IMR-90 (cell line): ENCODE results near the gene ADARB2. TPM values are rescaled to one million over a fixed set of nuclear protein-coding genes. Genes with fewer than 3 reads are reported as not detected.

Experiments used
- ATAC-seq: fragments of 200-7000 bp; cut with Tn5 transposase; 2 replicates; pipeline ENCODE4 v1.9.1; 2020; ENCODE audit warnings: low read depth, mild to moderate bottlenecking, moderate library complexity
- BruUV-seq: library from RNA; stranded (reverse); fragments of 400-500 nt; replicated peaks from 2 replicates; lab custom pipeline; 2021; lab: Mats Ljungman, UMichigan
- CTCF ChIA-PET: fragments of 300-600 bp; formaldehyde crosslinking; extraction: SDS; loops from one replicate; lab custom pipeline; 2021; ENCODE audit warnings: antibody characterized with exemption; lab: Yijun Ruan, JAX
- POLR2A ChIA-PET: fragments of 300-600 bp; sonication (Branson Sonifier 250); formaldehyde crosslinking; loops from one replicate; lab custom pipeline; 2022; ENCODE audit warnings: antibody characterized with exemption; ENCODE audit not compliant: unreplicated experiment; lab: Charles Lee
- DNase-seq: peaks from one replicate; pipeline ENCODE4 v3.0.0; 2013
- H2AFZ ChIP-seq: replicated peaks from 2 replicates; pipeline ENCODE3; 2013; ENCODE audit warnings: low read length, mild to moderate bottlenecking; ENCODE audit not compliant: poor library complexity
- H2AK5ac ChIP-seq: 2 replicates; pipeline ENCODE4 v1.6.1; 2013; ENCODE audit warnings: low read depth, low read length, inconsistent platforms
- H2AK9ac ChIP-seq: replicated peaks from 2 replicates; pipeline ENCODE3; 2013; ENCODE audit warnings: mild to moderate bottlenecking, low read depth, low read length, moderate library complexity; ENCODE audit not compliant: poor library complexity
- H2BK120ac ChIP-seq: 2 replicates; pipeline ENCODE4 v1.6.1; 2013; ENCODE audit warnings: low read depth, low read length, inconsistent platforms
- H2BK15ac ChIP-seq: 3 replicates; pipeline ENCODE4 v1.6.1; 2013; ENCODE audit warnings: low read depth, low read length, inconsistent platforms
- H2BK20ac ChIP-seq: 2 replicates; pipeline ENCODE4 v1.6.1; 2013; ENCODE audit warnings: low read depth, mild to moderate bottlenecking, inconsistent platforms, low read length, moderate library complexity
- H2BK5ac ChIP-seq: 2 replicates; pipeline ENCODE4 v1.6.1; 2013; ENCODE audit warnings: mild to moderate bottlenecking, low read depth, low read length, inconsistent platforms; ENCODE audit not compliant: poor library complexity, severe bottlenecking
- H3K14ac ChIP-seq: replicated peaks from 2 replicates; pipeline ENCODE4 v1.6.1; 2013; ENCODE audit warnings: low read depth, low read length, inconsistent platforms
- H3K18ac ChIP-seq: 2 replicates; pipeline ENCODE4 v1.6.1; 2013; ENCODE audit warnings: low read depth, low read length, control low read depth
- H3K23ac ChIP-seq: 2 replicates; pipeline ENCODE4 v1.6.1; 2013; ENCODE audit warnings: low read depth, low read length, inconsistent platforms
- H3K27ac ChIP-seq: 2 replicates; pipeline ENCODE4 v1.5.1; 2013; ENCODE audit warnings: mild to moderate bottlenecking, control low read depth, low read length; ENCODE audit not compliant: insufficient read depth
- H3K27me3 ChIP-seq: 2 replicates; pipeline ENCODE4 v1.6.1; 2013; ENCODE audit warnings: low read length; ENCODE audit not compliant: control insufficient read depth, insufficient read depth
- H3K36me3 ChIP-seq: 2 replicates; pipeline ENCODE4 v1.6.1; 2013; ENCODE audit warnings: low read length, mixed read lengths; ENCODE audit not compliant: control insufficient read depth, insufficient read depth
- H3K4ac ChIP-seq: 2 replicates; pipeline ENCODE4 v1.6.1; 2013; ENCODE audit warnings: low read depth, low read length, inconsistent platforms
- H3K4me1 ChIP-seq: 2 replicates; pipeline ENCODE4 v1.6.1; 2013; ENCODE audit warnings: low read length, mixed read lengths; ENCODE audit not compliant: control insufficient read depth, insufficient read depth
- H3K4me2 ChIP-seq: 2 replicates; pipeline ENCODE4 v1.6.1; 2013; ENCODE audit warnings: low read depth, mild to moderate bottlenecking, control low read depth, low read length, moderate library complexity
- H3K4me3 ChIP-seq: 2 replicates; pipeline ENCODE4 v1.5.1; 2013; ENCODE audit warnings: low read depth, mild to moderate bottlenecking, control low read depth, low read length, moderate library complexity; ENCODE audit not compliant: insufficient read depth
- H3K56ac ChIP-seq: 2 replicates; pipeline ENCODE4 v1.6.1; 2013; ENCODE audit warnings: low read length, inconsistent platforms; ENCODE audit not compliant: insufficient read depth; ENCODE audit errors: extremely low read depth
- H3K79me1 ChIP-seq, 2 experiments: 2 replicates each; pipeline ENCODE4 v1.6.1; 2013; ENCODE audit warnings: low read length in 2 of 2, inconsistent platforms in 1 of 2, low read depth in 1 of 2
- H3K9ac ChIP-seq: 2 replicates; pipeline ENCODE4 v1.6.1; 2013; ENCODE audit warnings: low read depth, low read length, control low read depth
- H3K9me1 ChIP-seq: 2 replicates; pipeline ENCODE4 v1.6.1; 2013; ENCODE audit warnings: low read length, inconsistent platforms; ENCODE audit not compliant: insufficient read depth
- H3K9me3 ChIP-seq: 2 replicates; pipeline ENCODE4 v1.6.1; 2013; ENCODE audit warnings: low read length; ENCODE audit not compliant: control insufficient read depth, insufficient read depth
- H4K20me1 ChIP-seq: 2 replicates; pipeline ENCODE4 v1.6.1; 2013; ENCODE audit warnings: low read length, inconsistent platforms; ENCODE audit not compliant: insufficient read depth
- H4K5ac ChIP-seq: 2 replicates; pipeline ENCODE4 v1.6.1; 2013; ENCODE audit warnings: mild to moderate bottlenecking, low read depth, low read length, control low read depth
- H4K8ac ChIP-seq, 2 experiments: 2 replicates each; pipeline ENCODE4 v1.6.1; 2013; ENCODE audit warnings: low read depth in 2 of 2, low read length in 2 of 2, control low read depth in 1 of 2, inconsistent platforms in 1 of 2
- H4K91ac ChIP-seq: 2 replicates; pipeline ENCODE4 v1.6.1; 2013; ENCODE audit warnings: low read depth, low read length, inconsistent platforms; ENCODE audit not compliant: insufficient read depth
- BHLHE40 ChIP-seq: fragments of 150-350 bp; IDR thresholded peaks from 2 replicates; pipeline ENCODE4 v1.6.1; 2016; ENCODE audit warnings: mild to moderate bottlenecking, low read depth, low read length
- CEBPB ChIP-seq: IDR thresholded peaks from 2 replicates; pipeline ENCODE4 v1.6.1; 2012; ENCODE audit warnings: low read depth, low read length, improper control_type of control experiment
- CHD1 ChIP-seq: IDR thresholded peaks from 2 replicates; pipeline ENCODE4 v1.6.1; 2012; ENCODE audit warnings: low read depth, low read length, improper control_type of control experiment
- FOS ChIP-seq: fragments of 150-350 bp; IDR thresholded peaks from 2 replicates; pipeline ENCODE4 v1.6.1; 2016; ENCODE audit warnings: low read depth, low read length
- MAFK ChIP-seq: IDR thresholded peaks from 2 replicates; pipeline ENCODE4 v1.6.1; 2012; ENCODE audit warnings: low read depth, low read length, improper control_type of control experiment
- MAZ ChIP-seq: IDR thresholded peaks from 2 replicates; pipeline ENCODE4 v1.6.1; 2012; ENCODE audit warnings: low read depth, mild to moderate bottlenecking, low read length, improper control_type of control experiment, moderate library complexity, borderline replicate concordance
- MXI1 ChIP-seq: IDR thresholded peaks from 2 replicates; pipeline ENCODE4 v1.6.1; 2012; ENCODE audit warnings: low read depth, mild to moderate bottlenecking, low read length, moderate library complexity, borderline replicate concordance
- NFE2L2 ChIP-seq: fragments of 150-350 bp; IDR thresholded peaks from 2 replicates; pipeline ENCODE4 v1.6.1; 2016; ENCODE audit warnings: low read depth, mild to moderate bottlenecking, low read length
- POLR2A ChIP-seq: IDR thresholded peaks from 2 replicates; pipeline ENCODE4 v1.6.1; 2012; ENCODE audit warnings: mild to moderate bottlenecking, low read depth, low read length
- RAD21 ChIP-seq: IDR thresholded peaks from 2 replicates; pipeline ENCODE4 v1.6.1; 2012; ENCODE audit warnings: low read length, improper control_type of control experiment
- RCOR1 ChIP-seq: IDR thresholded peaks from 2 replicates; pipeline ENCODE4 v1.6.1; 2012; ENCODE audit warnings: mild to moderate bottlenecking, low read length, improper control_type of control experiment; ENCODE audit not compliant: insufficient replicate concordance
- RFX5 ChIP-seq: IDR thresholded peaks from 2 replicates; pipeline ENCODE4 v1.8.0; 2012; ENCODE audit warnings: low read depth, mild to moderate bottlenecking, low read length, moderate library complexity
- SMC3 ChIP-seq: fragments of 150-350 bp; IDR thresholded peaks from 2 replicates; pipeline ENCODE4 v1.6.1; 2016; ENCODE audit warnings: low read depth, mild to moderate bottlenecking, antibody characterized with exemption, low read length, moderate library complexity
- WGBS, 2 experiments: methylation state at CpG; one replicate each; pipeline versions ENCODE4 v1.1.5 to v1.1.7; 2013; ENCODE audit warnings: missing lambda C conversion rate in 2 of 2; ENCODE audit not compliant: insufficient read length in 1 of 2; ENCODE audit errors: extremely low coverage in 2 of 2; 5-methylcytosine and 5-hydroxymethylcytosine counted together
- dilution Hi-C: fragments of 300-500 bp; cut with HindIII; formaldehyde crosslinking; loops from one replicate; pipeline ENCODE4 v1.14.3; 2018; ENCODE audit warnings: low sequenced_read_pairs; ENCODE audit not compliant: unreplicated experiment
- in situ Hi-C: fragments of 300-500 bp; cut with MboI; formaldehyde crosslinking; loops from 3 replicates; pipeline ENCODE4 v1.14.3; 2019; ENCODE audit warnings: low sequenced_read_pairs, inconsistent platforms, mixed read lengths
- intact Hi-C: fragments of 100-400 bp; cut with micrococcal nuclease; formaldehyde crosslinking; loops from 2 replicates; pipeline ENCODE4 v1.10.0; 2022
- polyA plus RNA-seq, 3 experiments: library from polyadenylated mRNA; depleted of rRNA; stranded (reverse); fragments of >200 nt; gene quantifications; 2 replicates each; pipeline ENCODE4 v1.2.3, GENCODE V29; 2012; ENCODE audit warnings: low replicate concordance in 1 of 3
- total RNA-seq: library from RNA; depleted of rRNA; stranded (reverse); fragments of >200 nt; gene quantifications from 2 replicates; pipeline ENCODE4 v1.2.3, GENCODE V29; 2012
- TF ChIP-seq, protein P1 (sequence below): fragments of 150-350 bp; IDR thresholded peaks from 2 replicates; pipeline ENCODE4 v1.6.1; 2016; ENCODE audit warnings: low read depth, mild to moderate bottlenecking, low read length, moderate library complexity, borderline replicate concordance
- TF ChIP-seq, protein P2 (sequence below): conservative IDR thresholded peaks from 2 replicates; pipeline ENCODE4 v1.5.1; 2012; ENCODE audit warnings: mild to moderate bottlenecking, low read depth, low read length, improper control_type of control experiment
- TF ChIP-seq, protein P3 (sequence below): fragments of 150-350 bp; IDR thresholded peaks from 2 replicates; pipeline ENCODE4 v1.6.1; 2017; ENCODE audit warnings: mild to moderate bottlenecking, antibody characterized with exemption, low read length, low read depth

Gene ADARB2
- total and polyA plus RNA-seq, 2 of the 4 experiments (the other 2 are of a cell fraction), result not detected

DNA sequence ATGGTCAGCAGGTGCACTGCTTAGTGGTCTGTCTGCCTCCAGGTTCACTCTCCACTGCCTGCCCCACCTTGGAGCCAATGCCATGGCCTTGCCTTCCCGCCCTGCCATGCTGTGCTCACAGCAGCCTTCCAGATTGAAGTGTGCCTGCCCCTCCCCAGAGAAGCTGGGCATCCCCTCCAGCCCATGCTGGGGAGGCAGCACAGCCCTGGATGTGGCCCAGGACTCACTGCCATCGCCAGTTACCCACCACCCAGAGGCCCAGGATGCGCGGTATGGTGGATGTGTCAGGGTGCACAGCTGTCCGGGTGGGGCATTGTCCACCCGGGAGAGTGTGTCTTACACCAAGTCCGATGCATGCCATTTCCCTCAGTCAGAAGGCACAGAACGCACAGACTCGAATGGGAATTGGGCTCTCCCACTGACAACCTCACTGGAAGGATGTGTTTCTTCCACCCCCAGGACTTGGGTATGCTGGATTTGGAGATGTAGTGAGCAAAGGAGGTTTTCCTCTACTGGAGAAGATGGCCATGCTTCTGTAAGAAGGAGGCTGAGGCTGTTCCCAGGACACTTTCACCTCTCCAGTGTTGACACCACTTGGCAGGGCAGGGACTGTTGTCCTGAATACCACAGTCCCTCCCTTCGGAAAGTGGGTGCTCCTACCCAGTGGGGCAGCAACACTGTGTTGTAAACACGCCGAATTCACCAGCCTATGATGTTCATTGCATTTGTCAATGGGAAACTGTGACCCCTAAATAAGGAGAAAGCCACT, 122.0 kb downstream of the ADARB2 start:
- in situ Hi-C loops (no loop called here), intact Hi-C loops (no loop called here), dilution Hi-C loops (no loop called here)
- Histone ChIP-seq H3K9ac (no peak overlapping the region), H4K91ac (no peak overlapping the region), H3K9me1 (no peaks in the 10 kb centered on the region), H2AK9ac (no peak overlapping the region), H3K27me3 (no peaks in the 10 kb centered on the region), H3K4me2 (no peak overlapping the region), H3K4me1 (no peaks in the 10 kb centered on the region), H4K5ac (no peak overlapping the region), H2BK20ac (no peak overlapping the region), H3K56ac (no peak overlapping the region), H3K27ac (no peak overlapping the region), H3K23ac (no peak overlapping the region), H3K18ac (no peak overlapping the region), H2AK5ac (no peak overlapping the region), H2BK120ac (no peak overlapping the region), H3K36me3 (no peaks in the 10 kb centered on the region), H3K14ac (no peak overlapping the region), H4K20me1 (no peaks in the 10 kb centered on the region), H3K4me3 (no peak overlapping the region), H3K9me3 (peaks cover 30% of the 10 kb centered on the region), H2AFZ (no peak overlapping the region), H4K8ac (no peak overlapping the region), H2BK5ac (no peak overlapping the region), H3K79me1 (no peaks in the 10 kb centered on the region), H2BK15ac (no peak overlapping the region), H3K4ac (no peak overlapping the region)
- ATAC-seq (no peak), DNase-seq (no peak)
- no TSS peak for BruUV-seq
- ChIA-PET POLR2A (no interaction called here), CTCF (no interaction called here)
- 78% methylated on average over 4 of the region's 12 CpGs; no CpG with 5 or more reads in 1 of the 2 experiments for WGBS, 2 experiments
- TF ChIP-seq NFE2L2 (no peak), FOS (no peak), RFX5 (no peak), MAZ (no peak), CEBPB (no peak), MAFK (no peak), CHD1 (no peak), SMC3 (no peak), MXI1 (no peak), RAD21 (no peak), BHLHE40 (no peak), RCOR1 (no peak), POLR2A (no peak)
- TF ChIP-seq, protein P1, sequence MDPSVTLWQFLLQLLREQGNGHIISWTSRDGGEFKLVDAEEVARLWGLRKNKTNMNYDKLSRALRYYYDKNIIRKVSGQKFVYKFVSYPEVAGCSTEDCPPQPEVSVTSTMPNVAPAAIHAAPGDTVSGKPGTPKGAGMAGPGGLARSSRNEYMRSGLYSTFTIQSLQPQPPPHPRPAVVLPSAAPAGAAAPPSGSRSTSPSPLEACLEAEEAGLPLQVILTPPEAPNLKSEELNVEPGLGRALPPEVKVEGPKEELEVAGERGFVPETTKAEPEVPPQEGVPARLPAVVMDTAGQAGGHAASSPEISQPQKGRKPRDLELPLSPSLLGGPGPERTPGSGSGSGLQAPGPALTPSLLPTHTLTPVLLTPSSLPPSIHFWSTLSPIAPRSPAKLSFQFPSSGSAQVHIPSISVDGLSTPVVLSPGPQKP, result no peak
- TF ChIP-seq, protein P2, sequence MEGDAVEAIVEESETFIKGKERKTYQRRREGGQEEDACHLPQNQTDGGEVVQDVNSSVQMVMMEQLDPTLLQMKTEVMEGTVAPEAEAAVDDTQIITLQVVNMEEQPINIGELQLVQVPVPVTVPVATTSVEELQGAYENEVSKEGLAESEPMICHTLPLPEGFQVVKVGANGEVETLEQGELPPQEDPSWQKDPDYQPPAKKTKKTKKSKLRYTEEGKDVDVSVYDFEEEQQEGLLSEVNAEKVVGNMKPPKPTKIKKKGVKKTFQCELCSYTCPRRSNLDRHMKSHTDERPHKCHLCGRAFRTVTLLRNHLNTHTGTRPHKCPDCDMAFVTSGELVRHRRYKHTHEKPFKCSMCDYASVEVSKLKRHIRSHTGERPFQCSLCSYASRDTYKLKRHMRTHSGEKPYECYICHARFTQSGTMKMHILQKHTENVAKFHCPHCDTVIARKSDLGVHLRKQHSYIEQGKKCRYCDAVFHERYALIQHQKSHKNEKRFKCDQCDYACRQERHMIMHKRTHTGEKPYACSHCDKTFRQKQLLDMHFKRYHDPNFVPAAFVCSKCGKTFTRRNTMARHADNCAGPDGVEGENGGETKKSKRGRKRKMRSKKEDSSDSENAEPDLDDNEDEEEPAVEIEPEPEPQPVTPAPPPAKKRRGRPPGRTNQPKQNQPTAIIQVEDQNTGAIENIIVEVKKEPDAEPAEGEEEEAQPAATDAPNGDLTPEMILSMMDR, result no peak
- TF ChIP-seq, protein P3, sequence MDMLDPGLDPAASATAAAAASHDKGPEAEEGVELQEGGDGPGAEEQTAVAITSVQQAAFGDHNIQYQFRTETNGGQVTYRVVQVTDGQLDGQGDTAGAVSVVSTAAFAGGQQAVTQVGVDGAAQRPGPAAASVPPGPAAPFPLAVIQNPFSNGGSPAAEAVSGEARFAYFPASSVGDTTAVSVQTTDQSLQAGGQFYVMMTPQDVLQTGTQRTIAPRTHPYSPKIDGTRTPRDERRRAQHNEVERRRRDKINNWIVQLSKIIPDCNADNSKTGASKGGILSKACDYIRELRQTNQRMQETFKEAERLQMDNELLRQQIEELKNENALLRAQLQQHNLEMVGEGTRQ, result no peak
